ENCODE results near the gene VWA3B. TPM values are rescaled to one million over a fixed set of nuclear protein-coding genes. Genes with fewer than 3 reads are reported as not detected.

Gene VWA3B
- total and polyA plus RNA-seq, 5 donors from 2014 or later = not detected

Other genes starting within 250 kb of the VWA3B start
- 34.1 TPM for gene TMEM131, start 91.2 kb upstream of the VWA3B start, total RNA-seq
- gene TMEM131, start 91.2 kb upstream of the VWA3B start, polyA plus RNA-seq = 1 to 10 TPM; 6.7 to 8.4 (median 7.7) TPM